Activated CD4-positive, alpha-beta T cell treated with anti-CD3 and anti-CD28 coated beads, Interleukin-2, amount 10 ng/mL, durations not matched to agents 24 days and 14 days (primary cell): ENCODE results near the gene ZNF784. TPM values are rescaled to one million over a fixed set of nuclear protein-coding genes. Genes with fewer than 3 reads are reported as not detected.
A peak's percentile ranks its signal among the peaks of the same experiment; 100 is the strongest.

Source experiments
- DNase-seq: peaks from one replicate; pipeline ENCODE4 v3.0.0; 2022
- H3K27ac Mint-ChIP-seq: one replicate; pipeline ENCODE4 v1.8.0; 2022; ENCODE audit warnings: mild to moderate bottlenecking, mixed read lengths
- H3K27me3 Mint-ChIP-seq: one replicate; pipeline ENCODE4 v1.8.0; 2022; ENCODE audit warnings: mixed read lengths
- H3K36me3 Mint-ChIP-seq: one replicate; pipeline ENCODE4 v1.8.0; 2022; ENCODE audit warnings: low read depth, mild to moderate bottlenecking, mixed read lengths
- H3K4me1 Mint-ChIP-seq: one replicate; pipeline ENCODE4 v1.8.0; 2021; ENCODE audit warnings: mixed read lengths
- H3K4me3 Mint-ChIP-seq: one replicate; pipeline ENCODE4 v1.8.0; 2022; ENCODE audit warnings: mild to moderate bottlenecking, moderate library complexity, mixed read lengths
- H3K9me3 Mint-ChIP-seq: one replicate; pipeline ENCODE4 v1.8.0; 2021; ENCODE audit warnings: mixed read lengths
- intact Hi-C: fragments of 100-400 bp; cut with micrococcal nuclease; formaldehyde crosslinking; loops from one replicate; pipeline ENCODE4 v1.15.1; 2023
- total RNA-seq: library from RNA; stranded (reverse); gene quantifications from 2 replicates; pipeline ENCODE4 v1.2.3, GENCODE V29; 2022

The ZNF784 gene
- total RNA-seq, 1 donor from 2014 or later: 3.7 TPM

DNA sequence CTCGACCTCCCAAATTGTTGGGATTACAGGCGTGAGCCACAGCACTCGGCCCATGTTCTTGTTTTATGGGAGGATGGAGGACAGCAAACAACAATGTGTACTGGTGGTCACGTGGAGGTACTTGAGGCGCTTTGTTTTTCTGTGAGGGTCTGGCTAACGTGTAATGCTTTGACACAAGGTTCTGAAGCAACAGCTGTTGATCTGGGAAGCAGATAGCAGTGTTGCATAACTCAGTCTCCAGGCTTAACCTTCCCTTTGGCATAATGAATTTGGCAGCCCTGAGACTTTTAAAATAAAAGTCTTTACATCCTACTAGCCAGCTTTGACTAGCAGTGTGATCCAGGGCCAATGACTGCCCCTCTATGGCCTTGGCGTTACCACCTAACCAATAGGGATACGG, 9.5 kb upstream of the ZNF784 start:
- peaks cover under 1% of the 10 kb centered on the region for H3K9me3 Mint-ChIP-seq
- peaks cover 44% of the 10 kb centered on the region for H3K4me1 Mint-ChIP-seq
- no peak overlapping the region for H3K27ac Mint-ChIP-seq
- intact Hi-C loops: loop anchor here (2.0 kb wide), 1 partner anchor 41 kb away; the partner anchor contains the start of gene EPN1
- peaks cover 26% of the 10 kb centered on the region for H3K36me3 Mint-ChIP-seq
- DNase-seq: no peak
- no peak overlapping the region for H3K4me3 Mint-ChIP-seq
- H3K27me3 Mint-ChIP-seq: peaks cover 6% of the 10 kb centered on the region

DNA sequence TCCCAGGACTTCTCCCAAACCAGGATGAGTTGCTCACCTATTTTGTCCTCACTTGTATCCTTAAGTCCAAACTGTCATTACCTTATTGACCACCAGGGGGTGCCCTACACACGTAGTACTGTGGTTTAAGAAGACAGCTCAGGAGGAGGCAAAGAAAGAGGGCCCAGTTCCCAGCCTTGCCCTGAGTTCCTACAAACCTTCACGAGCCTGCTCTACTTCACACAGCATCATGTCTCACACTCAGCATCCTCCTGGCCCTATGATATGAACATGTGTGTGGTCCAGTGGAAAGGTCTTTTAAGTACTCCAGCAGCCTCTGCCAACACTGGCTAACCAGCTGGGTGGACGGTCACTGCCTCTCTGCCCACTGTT, 8.1 kb upstream of the ZNF784 start:
- Mint-ChIP-seq H3K9me3 (no peaks in the 10 kb centered on the region), H3K4me3 (no peak overlapping the region), H3K27ac (peak overlapping the region; percentile 3), H3K27me3 (peaks cover 13% of the 10 kb centered on the region), H3K36me3 (peaks cover 17% of the 10 kb centered on the region), H3K4me1 (peaks cover 38% of the 10 kb centered on the region)
- intact Hi-C loops: loop anchor here (1.0 kb wide), 2 partner anchors 8 to 21 kb away; partner anchors contain the start of gene ZNF784
- DNase-seq: peak; percentile 97

DNA sequence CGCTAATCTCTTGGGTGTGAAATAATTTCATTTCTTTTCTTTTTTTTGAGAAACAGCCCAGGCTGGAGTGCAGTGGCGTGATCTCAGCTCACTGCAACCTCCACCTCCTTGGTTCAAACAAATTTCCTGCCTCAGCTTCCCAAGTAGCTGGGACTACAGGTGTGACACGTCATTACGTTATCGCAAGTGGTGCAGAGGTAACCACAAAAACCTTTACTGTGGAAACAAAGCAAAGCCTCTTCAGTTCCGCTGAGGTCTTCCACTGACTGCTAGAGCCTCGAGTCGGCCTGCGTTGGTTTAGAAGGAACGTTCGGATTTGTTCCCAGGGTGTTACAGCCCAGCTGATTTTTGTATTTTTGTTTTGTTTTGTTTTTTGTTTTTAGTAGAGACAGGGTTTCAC, 2.0 kb upstream of the ZNF784 start:
- peaks cover 34% of the 10 kb centered on the region for H3K4me1 Mint-ChIP-seq
- peaks cover 14% of the 10 kb centered on the region for H3K27me3 Mint-ChIP-seq
- H3K36me3 Mint-ChIP-seq: peaks cover 1% of the 10 kb centered on the region
- no peaks in the 10 kb centered on the region for H3K9me3 Mint-ChIP-seq
- peak; percentile 92 for DNase-seq
- H3K4me3 Mint-ChIP-seq: peak overlapping the region; percentile 75
- peak overlapping the region; percentile 84 for H3K27ac Mint-ChIP-seq
- intact Hi-C loops: loop anchor here (10.0 kb wide), 1 partner anchor 1162 kb away; the partner anchor contains the start of gene LENG9

DNA sequence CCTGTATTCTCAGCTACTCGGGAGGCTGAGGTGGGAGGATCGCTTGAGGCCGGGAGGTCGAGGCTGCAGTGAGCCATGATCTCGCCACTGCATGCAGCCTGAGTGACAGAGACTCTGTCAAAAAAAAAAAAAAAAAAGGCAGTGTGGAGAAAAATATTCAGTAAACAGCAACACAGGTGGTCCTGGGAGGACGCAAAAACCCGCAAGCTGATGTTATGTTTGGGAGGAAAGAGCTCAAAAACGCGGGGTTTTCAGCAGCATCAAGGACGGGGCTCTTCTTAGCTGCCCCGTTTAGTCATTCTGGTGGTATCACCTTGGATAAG, 599 bp upstream of the ZNF784 start:
- Mint-ChIP-seq H3K4me3 (peak overlapping the region; percentile 96), H3K36me3 (peaks cover 1% of the 10 kb centered on the region), H3K4me1 (peaks cover 43% of the 10 kb centered on the region), H3K27me3 (peaks cover 13% of the 10 kb centered on the region), H3K27ac (peak overlapping the region; percentile 99), H3K9me3 (no peaks in the 10 kb centered on the region)
- DNase-seq: no peak
- intact Hi-C loops: loop anchor here (10.0 kb wide), 1 partner anchor 1160 kb away; the partner anchor contains the start of gene LENG9

DNA sequence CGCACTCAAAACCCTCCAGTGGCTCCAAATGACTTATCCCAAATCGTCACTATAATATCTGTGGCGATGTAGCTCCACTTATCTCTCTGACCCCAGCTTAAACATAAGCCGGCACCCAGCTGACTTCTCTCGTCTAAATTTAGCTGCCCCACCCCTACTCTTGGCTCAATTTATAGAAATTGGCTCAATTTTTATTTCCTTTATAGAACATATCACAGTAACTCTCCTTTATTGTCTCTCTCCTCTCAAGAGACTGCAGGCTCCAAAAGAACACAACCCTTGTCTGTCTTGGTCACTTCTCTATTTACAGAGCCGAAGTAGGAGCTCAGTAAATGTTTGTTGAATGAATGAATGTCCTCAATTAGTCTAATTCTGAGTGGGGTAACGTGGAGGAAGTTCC, 805 bp downstream of the ZNF784 start:
- H3K27me3 Mint-ChIP-seq: peaks cover 9% of the 10 kb centered on the region
- intact Hi-C loops: loop anchor here (5.0 to 10.0 kb wide), 2 partner anchors 41 to 1159 kb away; partner anchors contain the start of genes LENG9 and ZNF579
- peaks cover 43% of the 10 kb centered on the region for H3K4me1 Mint-ChIP-seq
- H3K36me3 Mint-ChIP-seq: peaks cover 1% of the 10 kb centered on the region
- no peaks in the 10 kb centered on the region for H3K9me3 Mint-ChIP-seq
- H3K4me3 Mint-ChIP-seq: peak overlapping the region; percentile 96
- DNase-seq: no peak
- H3K27ac Mint-ChIP-seq: no peak overlapping the region

DNA sequence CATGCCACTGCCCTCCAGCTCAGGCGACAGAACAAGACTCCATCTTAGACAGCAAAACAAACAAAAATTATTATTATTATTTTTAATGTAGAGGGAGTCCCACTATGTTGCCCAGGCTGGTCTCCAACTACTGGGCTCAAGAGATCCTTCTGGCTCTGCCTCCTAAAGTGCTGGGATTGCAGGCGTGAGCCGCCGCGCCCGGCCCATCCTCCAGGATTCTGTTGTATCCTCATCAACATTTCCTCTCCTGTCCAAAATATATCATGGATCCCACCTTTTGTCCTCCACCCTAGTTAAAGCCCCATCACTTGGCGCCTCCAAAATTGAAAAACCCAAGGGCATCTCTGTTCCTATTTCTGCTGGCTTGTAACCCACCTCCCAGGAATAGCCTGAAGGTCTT, 1.2 kb downstream of the ZNF784 start:
- no peak for DNase-seq
- Mint-ChIP-seq H3K9me3 (no peaks in the 10 kb centered on the region), H3K36me3 (peaks cover 1% of the 10 kb centered on the region), H3K27me3 (peaks cover 8% of the 10 kb centered on the region), H3K27ac (no peak overlapping the region), H3K4me3 (no peak overlapping the region), H3K4me1 (peaks cover 43% of the 10 kb centered on the region)
- intact Hi-C loops: loop anchor here (5.0 to 10.0 kb wide), 2 partner anchors 41 to 1158 kb away; partner anchors contain the start of genes LENG9 and ZNF579

DNA sequence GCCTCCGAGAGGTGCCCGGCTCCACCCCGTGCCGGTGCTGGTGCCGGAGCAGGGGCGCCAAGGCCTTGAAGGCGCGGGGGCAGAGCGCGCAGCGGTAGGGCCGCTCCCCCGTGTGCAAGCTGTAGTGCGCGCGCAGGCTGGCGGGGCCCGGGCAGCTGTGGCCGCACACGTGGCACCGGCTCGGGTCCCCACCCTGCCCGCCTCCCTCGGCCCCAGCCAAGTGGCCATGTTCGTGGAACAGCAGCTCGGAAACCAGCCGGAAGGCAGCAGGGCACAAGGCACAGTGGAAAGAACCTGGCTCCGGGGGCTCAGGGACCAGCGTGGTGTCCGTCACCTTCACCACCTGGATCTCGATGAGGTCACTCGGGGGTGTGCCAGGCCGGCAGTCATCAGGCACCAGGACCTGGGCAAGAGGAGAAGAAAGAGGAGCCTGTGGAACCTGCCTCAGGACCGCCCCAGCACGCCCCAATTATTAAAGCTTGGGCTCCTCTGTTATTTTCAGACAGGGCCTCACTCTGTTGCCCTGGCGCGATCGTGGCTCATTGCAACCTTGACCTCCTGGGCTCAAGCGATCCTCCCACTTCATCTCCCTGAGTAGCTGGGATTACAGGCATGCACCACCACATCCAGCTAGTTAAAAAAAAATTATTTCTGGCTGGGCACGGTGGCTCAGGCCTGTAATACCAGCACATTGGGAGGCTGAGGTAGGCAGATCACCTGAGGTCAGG, 2.0 kb downstream of the ZNF784 start:
- no peak for DNase-seq
- intact Hi-C loops: loop anchor here (5.0 to 10.0 kb wide), 2 partner anchors 40 to 1158 kb away; partner anchors contain the start of genes LENG9 and ZNF579
- peaks cover 5% of the 10 kb centered on the region for H3K36me3 Mint-ChIP-seq

DNA sequence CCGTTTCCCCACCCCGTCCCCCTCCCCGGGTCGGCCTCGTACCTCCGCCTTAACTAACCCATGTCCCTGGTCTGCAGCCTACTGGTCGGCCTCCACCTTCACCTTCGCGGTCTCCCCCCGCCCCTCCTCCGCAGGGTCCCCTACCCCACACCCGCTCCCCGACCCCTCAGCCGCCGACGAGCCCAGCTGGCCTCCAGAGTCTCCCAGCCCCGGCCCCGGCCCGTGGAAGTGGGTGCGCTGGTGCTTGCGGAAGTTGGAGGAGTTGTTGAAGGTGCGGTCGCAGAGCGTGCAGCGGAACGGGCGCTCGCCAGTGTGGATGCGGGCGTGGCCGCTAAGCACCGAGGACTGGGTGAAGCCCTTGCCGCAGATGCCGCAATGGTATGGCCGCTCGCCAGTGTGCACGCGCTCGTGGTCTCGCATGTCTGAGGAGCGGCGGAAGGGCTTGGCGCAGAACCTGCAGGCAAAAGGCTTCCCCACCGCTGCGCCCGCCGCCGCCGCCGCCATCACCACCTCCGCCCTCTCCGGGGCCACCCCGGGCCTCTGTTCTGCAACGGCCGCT, 2.6 kb downstream of the ZNF784 start:
- peaks cover 10% of the 10 kb centered on the region for H3K36me3 Mint-ChIP-seq
- H3K9me3 Mint-ChIP-seq: no peaks in the 10 kb centered on the region
- H3K27me3 Mint-ChIP-seq: peaks cover under 1% of the 10 kb centered on the region
- H3K4me3 Mint-ChIP-seq: no peak overlapping the region
- no peak overlapping the region for H3K27ac Mint-ChIP-seq
- DNase-seq: no peak
- H3K4me1 Mint-ChIP-seq: peaks cover 35% of the 10 kb centered on the region
- intact Hi-C loops: loop anchor here (5.0 to 10.0 kb wide), 2 partner anchors 39 to 1157 kb away; partner anchors contain the start of genes LENG9 and ZNF579

More for the DNA sequence above, 2.0 kb downstream of the ZNF784 start:
- Mint-ChIP-seq H3K4me3 (no peak overlapping the region), H3K4me1 (peaks cover 40% of the 10 kb centered on the region), H3K27me3 (peaks cover 3% of the 10 kb centered on the region), H3K9me3 (no peaks in the 10 kb centered on the region), H3K27ac (no peak overlapping the region)

DNA sequence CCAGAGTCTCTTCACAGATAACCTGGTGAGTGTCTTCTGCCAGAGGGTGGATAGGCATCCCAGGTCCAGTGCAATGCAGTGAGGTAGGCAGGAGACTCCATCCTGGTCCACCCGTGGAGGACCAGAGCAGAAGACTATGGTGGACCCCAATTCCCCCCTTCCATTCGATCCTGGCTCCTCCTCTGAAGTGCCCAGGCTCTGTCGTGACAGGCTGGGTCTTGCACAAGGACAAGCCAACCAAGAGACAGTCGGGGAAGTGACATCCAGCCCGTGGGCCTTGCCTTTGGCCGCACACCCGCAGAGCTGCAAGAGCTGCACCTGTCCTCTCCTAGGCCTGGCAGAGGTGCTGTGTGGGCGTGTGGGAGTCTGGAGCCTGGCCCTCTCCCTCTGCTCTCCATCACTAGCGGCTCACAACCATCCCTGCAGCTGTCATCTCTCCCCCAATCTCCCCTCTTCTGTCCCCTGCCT, 3.1 kb downstream of the ZNF784 start:
- no peaks in the 10 kb centered on the region for H3K27me3 Mint-ChIP-seq
- peaks cover 11% of the 10 kb centered on the region for H3K36me3 Mint-ChIP-seq

DNA sequence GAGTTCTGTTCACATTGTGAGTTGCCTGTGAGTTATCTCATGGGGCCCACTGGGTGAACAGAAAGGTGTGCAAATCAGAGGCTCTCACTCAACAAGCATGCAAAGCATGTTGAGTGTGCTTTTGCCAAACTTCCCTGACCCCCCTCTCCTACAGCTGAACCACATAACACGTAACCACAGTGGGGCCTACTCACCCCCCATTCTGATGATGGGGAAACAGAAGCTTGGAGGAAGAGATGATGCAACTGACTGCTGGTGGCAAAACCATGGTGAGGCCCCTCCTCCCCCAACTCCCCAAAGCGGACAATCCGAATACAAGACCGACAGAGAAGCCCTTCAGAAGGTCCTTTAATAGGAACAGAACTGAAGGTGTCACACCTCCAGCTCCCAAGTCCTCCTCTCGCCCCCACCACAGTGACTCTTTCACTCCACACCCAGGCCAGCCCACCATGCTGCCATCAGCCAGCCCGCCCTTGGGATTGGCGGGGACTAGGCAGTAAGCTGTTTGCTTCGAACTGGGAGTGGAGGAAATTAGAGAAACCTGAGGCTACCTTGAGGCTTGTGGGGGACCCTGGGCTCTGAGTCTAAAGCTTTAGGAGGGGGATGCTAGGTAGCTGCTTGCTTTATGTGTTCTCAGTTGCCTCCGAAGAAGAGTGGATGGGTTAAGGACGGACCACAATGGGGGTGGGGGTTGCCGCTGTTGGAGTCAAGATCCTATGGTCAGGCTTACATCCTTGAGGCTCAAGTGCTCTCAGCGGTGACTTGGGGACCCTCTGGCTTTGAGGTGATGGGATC, 3.8 kb downstream of the ZNF784 start:
- no peak for DNase-seq

More for the DNA sequence above, 3.1 kb downstream of the ZNF784 start:
- Mint-ChIP-seq H3K9me3 (no peaks in the 10 kb centered on the region), H3K4me3 (no peak overlapping the region), H3K27ac (no peak overlapping the region), H3K4me1 (peaks cover 30% of the 10 kb centered on the region)
- no peak for DNase-seq
- intact Hi-C loops: loop anchor here (5.0 to 10.0 kb wide), 2 partner anchors 39 to 1156 kb away; partner anchors contain the start of genes LENG9 and ZNF579

DNA sequence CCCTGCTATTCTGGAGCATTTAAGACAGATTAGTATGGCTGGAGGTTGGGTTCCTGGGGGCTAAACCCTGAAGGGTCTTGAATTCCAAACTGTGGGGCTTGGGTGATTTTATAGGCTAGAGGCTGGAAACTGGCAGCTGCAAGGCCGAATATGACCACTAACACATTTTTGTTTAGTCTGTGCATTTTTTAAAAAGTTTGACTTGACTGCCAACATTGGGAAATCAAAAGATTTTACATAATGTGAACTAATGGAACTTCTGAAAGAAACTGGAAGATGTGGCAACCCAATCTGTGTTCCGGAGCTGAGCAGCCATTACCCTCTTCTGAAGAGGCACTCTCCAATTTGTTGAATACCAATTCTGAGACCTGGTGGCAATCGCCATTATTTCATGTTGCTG, 5.1 kb downstream of the ZNF784 start:
- H3K27me3 Mint-ChIP-seq: no peaks in the 10 kb centered on the region
- intact Hi-C loops: no loop called here
- H3K4me3 Mint-ChIP-seq: no peak overlapping the region
- peaks cover 17% of the 10 kb centered on the region for H3K4me1 Mint-ChIP-seq
- H3K27ac Mint-ChIP-seq: no peak overlapping the region
- H3K9me3 Mint-ChIP-seq: no peaks in the 10 kb centered on the region
- no peak for DNase-seq
- peaks cover 11% of the 10 kb centered on the region for H3K36me3 Mint-ChIP-seq

More for the DNA sequence above, 3.8 kb downstream of the ZNF784 start:
- no peaks in the 10 kb centered on the region for H3K27me3 Mint-ChIP-seq
- H3K27ac Mint-ChIP-seq: no peak overlapping the region
- no peaks in the 10 kb centered on the region for H3K9me3 Mint-ChIP-seq
- H3K4me1 Mint-ChIP-seq: peaks cover 26% of the 10 kb centered on the region
- H3K36me3 Mint-ChIP-seq: peaks cover 11% of the 10 kb centered on the region
- no peak overlapping the region for H3K4me3 Mint-ChIP-seq
- intact Hi-C loops: loop anchor here (5.0 to 10.0 kb wide), 2 partner anchors 38 to 1156 kb away; partner anchors contain the start of genes LENG9 and ZNF579

DNA sequence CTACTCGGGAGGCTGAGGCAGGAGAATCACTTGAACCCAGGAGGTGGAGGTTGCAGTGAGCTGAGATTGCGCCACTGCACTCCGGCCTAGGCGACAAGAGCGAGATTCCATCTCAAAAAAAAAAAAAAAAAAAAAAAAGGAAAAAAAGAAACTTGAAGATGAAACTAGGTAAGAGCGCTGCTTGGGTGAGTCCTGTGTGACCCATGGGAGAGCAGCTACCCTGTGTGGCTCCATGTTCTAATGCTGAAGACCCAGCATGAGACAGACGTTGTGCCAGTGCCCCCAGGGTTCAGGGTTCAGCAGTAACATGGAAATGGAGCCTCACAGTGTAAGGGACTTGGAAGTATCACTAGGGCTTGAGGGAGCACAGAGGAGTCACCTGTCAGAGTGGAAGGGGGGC, 5.9 kb downstream of the ZNF784 start:
- Mint-ChIP-seq H3K27me3 (no peaks in the 10 kb centered on the region), H3K4me1 (peaks cover 12% of the 10 kb centered on the region), H3K4me3 (no peak overlapping the region), H3K27ac (no peak overlapping the region), H3K36me3 (peaks cover 11% of the 10 kb centered on the region), H3K9me3 (no peaks in the 10 kb centered on the region)
- intact Hi-C loops: no loop called here
- no peak for DNase-seq

DNA sequence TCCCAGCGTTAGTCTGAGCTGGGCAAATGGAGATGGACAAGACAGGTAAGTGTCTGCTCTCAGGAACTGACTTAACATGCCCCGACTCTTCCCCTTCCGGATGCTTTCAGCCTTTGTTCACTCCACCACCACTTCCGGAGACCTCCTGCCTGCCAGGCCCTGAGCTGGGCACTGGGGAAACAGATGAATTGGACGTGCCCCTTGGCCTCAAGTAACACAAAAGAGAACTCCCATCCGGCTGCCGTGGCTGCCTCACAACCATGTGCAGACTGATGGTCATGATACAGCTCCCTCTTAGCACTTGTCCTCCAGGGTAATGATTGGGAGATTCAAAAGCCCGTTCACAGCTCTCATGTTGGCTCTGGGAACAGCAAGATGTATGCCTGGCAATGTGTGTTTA, 6.9 kb downstream of the ZNF784 start:
- DNase-seq: no peak
- no peaks in the 10 kb centered on the region for H3K9me3 Mint-ChIP-seq
- no peaks in the 10 kb centered on the region for H3K27me3 Mint-ChIP-seq
- H3K27ac Mint-ChIP-seq: no peak overlapping the region
- H3K36me3 Mint-ChIP-seq: peaks cover 18% of the 10 kb centered on the region
- peaks cover 16% of the 10 kb centered on the region for H3K4me1 Mint-ChIP-seq
- H3K4me3 Mint-ChIP-seq: no peak overlapping the region
- intact Hi-C loops: no loop called here
